K562 (cell line): Measurements from ENCODE around the gene C2orf42. TPM values are rescaled to one million over a fixed set of nuclear protein-coding genes. Genes with fewer than 3 reads are reported as not detected.

Experiments
- BRD9 ChIP-seq: fragments of 450-650 bp; IDR thresholded peaks from 2 replicates; pipeline ENCODE4 v1.6.1; 2018; ENCODE audit warnings: low read depth; ENCODE audit not compliant: partially characterized antibody
- CBX5 ChIP-seq: IDR thresholded peaks from 2 replicates; pipeline ENCODE4 v1.6.1; 2014; ENCODE audit warnings: low read depth, borderline replicate concordance
- LEF1 ChIP-seq: fragments of 450-650 bp; IDR thresholded peaks from 2 replicates; pipeline ENCODE4 v1.6.1; 2016; ENCODE audit warnings: mild to moderate bottlenecking
- NR3C1 ChIP-seq: sonication (generic); formaldehyde crosslinking; IDR thresholded peaks from 2 replicates; pipeline ENCODE4 v1.8.1; 2022; ENCODE audit warnings: missing genetic modification reagents
- SMAD1 ChIP-seq: fragments of 150-350 bp; IDR thresholded peaks from 2 replicates; pipeline ENCODE4 v1.6.1; 2014; ENCODE audit warnings: low read length, low read depth; ENCODE audit not compliant: partially characterized antibody
- XRCC4 ChIP-seq: IDR thresholded peaks from one replicate; pipeline ENCODE4 v1.6.1; 2011; ENCODE audit not compliant: insufficient read depth, insufficient read length; ENCODE audit errors: extremely low read depth
- ZNF239 ChIP-seq: fragments of 250-450 bp; sonication (Bioruptor Pico); IDR thresholded peaks from 2 replicates; pipeline ENCODE4 v1.4.0; 2020; ENCODE audit warnings: mild to moderate bottlenecking
- ZNF347 ChIP-seq: fragments of 450-650 bp; formaldehyde crosslinking; IDR thresholded peaks from 2 replicates; pipeline ENCODE4 v1.4.0; 2020; ENCODE audit warnings: low read depth, mild to moderate bottlenecking, moderate library complexity
- ZNF518B ChIP-seq: fragments of 250-450 bp; sonication (Bioruptor Pico); IDR thresholded peaks from 2 replicates; pipeline ENCODE4 v1.5.0; 2021; ENCODE audit warnings: mild to moderate bottlenecking, moderate library complexity
- polyA plus RNA-seq, 8 experiments: library from polyadenylated mRNA; depleted of rRNA in 4 of 8; stranded (reverse) in 5 of 8; unstranded in 3 of 8; fragments of >200 nt; fragmentation: Nextera tagmentation in 2 of 8; fragmentation: Illumina TruSeq in 1 of 8; extraction: Ambion mirVana in 2 of 8; extraction: Trizol in 1 of 8; gene quantifications; 2 replicates each; pipeline versions ENCODE4 v1.2.1 to v1.2.3, GENCODE V29; 2011 to 2014; ENCODE audit warnings: inconsistent platforms in 1 of 8, missing spikeins in 1 of 8
- total RNA-seq, 7 experiments: library from RNA; depleted of rRNA in 6 of 7; stranded (reverse); fragments of >200 nt in 6 of 7; fragmentation: Illumina TruSeq in 2 of 7; extraction: Trizol in 2 of 7; gene quantifications; 2 replicates each; pipeline versions ENCODE4 v1.2.1 to v1.2.3, GENCODE V29; 2011 to 2021; ENCODE audit warnings: low replicate concordance in 1 of 7
- TF ChIP-seq, protein P1 (sequence below), 2 experiments: fragments of 450-650 bp in 1 of 2; sonication (generic) in 1 of 2; formaldehyde crosslinking in 1 of 2; IDR thresholded peaks; 2 replicates each; pipeline versions ENCODE4 v1.7.1 to v1.9.0; 2016 to 2022; ENCODE audit warnings: inconsistent platforms in 1 of 2, mild to moderate bottlenecking in 1 of 2, missing genetic modification reagents in 1 of 2
- TF ChIP-seq, protein P2 (sequence below), 2 experiments: IDR thresholded peaks in 1 of 2; conservative IDR thresholded peaks in 1 of 2; 2 replicates each; pipeline ENCODE4 v1.6.1; 2016; ENCODE audit warnings: low read depth in 2 of 2, mild to moderate bottlenecking in 1 of 2, missing compliant biosample characterization in 1 of 2, missing genetic modification characterization in 1 of 2, moderate library complexity in 1 of 2

Gene C2orf42
- total and polyA plus RNA-seq, 9 of the 15 experiments (the other 6 are each of a cell fraction or from before 2014, with no cell fraction given): 4.6 to 10.9 (median 7.5) TPM

- TF ChIP-seq NR3C1 (CRISPR knock-in tag) (no peak), ZNF518B (no peak), ZNF239 (CRISPR knock-in tag) (peak; percentile 33), ZNF347 (CRISPR knock-in tag) (no peak), LEF1 (0 out of 2 replicates have a peak, but pooled peaks have one; percentile 24), CBX5 (no peak), XRCC4 (no peak), BRD9 (peak; percentile 56), SMAD1 (no peak)
- TF ChIP-seq, protein P1, sequence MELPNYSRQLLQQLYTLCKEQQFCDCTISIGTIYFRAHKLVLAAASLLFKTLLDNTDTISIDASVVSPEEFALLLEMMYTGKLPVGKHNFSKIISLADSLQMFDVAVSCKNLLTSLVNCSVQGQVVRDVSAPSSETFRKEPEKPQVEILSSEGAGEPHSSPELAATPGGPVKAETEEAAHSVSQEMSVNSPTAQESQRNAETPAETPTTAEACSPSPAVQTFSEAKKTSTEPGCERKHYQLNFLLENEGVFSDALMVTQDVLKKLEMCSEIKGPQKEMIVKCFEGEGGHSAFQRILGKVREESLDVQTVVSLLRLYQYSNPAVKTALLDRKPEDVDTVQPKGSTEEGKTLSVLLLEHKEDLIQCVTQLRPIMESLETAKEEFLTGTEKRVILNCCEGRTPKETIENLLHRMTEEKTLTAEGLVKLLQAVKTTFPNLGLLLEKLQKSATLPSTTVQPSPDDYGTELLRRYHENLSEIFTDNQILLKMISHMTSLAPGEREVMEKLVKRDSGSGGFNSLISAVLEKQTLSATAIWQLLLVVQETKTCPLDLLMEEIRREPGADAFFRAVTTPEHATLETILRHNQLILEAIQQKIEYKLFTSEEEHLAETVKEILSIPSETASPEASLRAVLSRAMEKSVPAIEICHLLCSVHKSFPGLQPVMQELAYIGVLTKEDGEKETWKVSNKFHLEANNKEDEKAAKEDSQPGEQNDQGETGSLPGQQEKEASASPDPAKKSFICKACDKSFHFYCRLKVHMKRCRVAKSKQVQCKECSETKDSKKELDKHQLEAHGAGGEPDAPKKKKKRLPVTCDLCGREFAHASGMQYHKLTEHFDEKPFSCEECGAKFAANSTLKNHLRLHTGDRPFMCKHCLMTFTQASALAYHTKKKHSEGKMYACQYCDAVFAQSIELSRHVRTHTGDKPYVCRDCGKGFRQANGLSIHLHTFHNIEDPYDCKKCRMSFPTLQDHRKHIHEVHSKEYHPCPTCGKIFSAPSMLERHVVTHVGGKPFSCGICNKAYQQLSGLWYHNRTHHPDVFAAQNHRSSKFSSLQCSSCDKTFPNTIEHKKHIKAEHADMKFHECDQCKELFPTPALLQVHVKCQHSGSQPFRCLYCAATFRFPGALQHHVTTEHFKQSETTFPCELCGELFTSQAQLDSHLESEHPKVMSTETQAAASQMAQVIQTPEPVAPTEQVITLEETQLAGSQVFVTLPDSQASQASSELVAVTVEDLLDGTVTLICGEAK (IDR thresholded peaks at IDR 0.05): 0 out of 2 replicates have a peak, but pooled peaks have one; percentile 44
- TF ChIP-seq, protein P1 (CRISPR knock-in tag; IDR thresholded peaks at IDR 0.05): no peak
- TF ChIP-seq, protein P2, sequence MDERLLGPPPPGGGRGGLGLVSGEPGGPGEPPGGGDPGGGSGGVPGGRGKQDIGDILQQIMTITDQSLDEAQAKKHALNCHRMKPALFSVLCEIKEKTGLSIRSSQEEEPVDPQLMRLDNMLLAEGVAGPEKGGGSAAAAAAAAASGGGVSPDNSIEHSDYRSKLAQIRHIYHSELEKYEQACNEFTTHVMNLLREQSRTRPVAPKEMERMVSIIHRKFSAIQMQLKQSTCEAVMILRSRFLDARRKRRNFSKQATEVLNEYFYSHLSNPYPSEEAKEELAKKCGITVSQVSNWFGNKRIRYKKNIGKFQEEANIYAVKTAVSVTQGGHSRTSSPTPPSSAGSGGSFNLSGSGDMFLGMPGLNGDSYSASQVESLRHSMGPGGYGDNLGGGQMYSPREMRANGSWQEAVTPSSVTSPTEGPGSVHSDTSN (CRISPR knock-in tag; IDR thresholded peaks at IDR 0.05; ENCODE audit: low read depth): no peak
- TF ChIP-seq, protein P2 (tag; conservative IDR thresholded peaks at IDR 0.05; ENCODE audit: low read depth): no peak
Measured at GRCh38 chr2:70141902-70142589, 48.8 kb downstream of the C2orf42 start (continued).
